GM12878 (cell line): ENCODE results near the gene SPATA20. TPM values are rescaled to one million over a fixed set of nuclear protein-coding genes. Genes with fewer than 3 reads are reported as not detected.

Experiments used
- ATAC-seq: fragments of 200-7000 bp; cut with Tn5 transposase; 3 replicates; pipeline ENCODE4 v1.9.1; 2020; ENCODE audit warnings: mild to moderate bottlenecking, moderate library complexity
- BruUV-seq: library from RNA; stranded (reverse); fragments of 400-500 nt; replicated peaks from 2 replicates; lab custom pipeline; 2021; lab: Mats Ljungman, UMichigan
- CTCF ChIA-PET: fragments of 300-600 bp; sonication (Branson Sonifier 250); formaldehyde crosslinking; extraction: SDS; loops from one replicate; lab custom pipeline; 2021; ENCODE audit warnings: inconsistent platforms; lab: Yijun Ruan, JAX
- POLR2A ChIA-PET: fragments of 350-600 bp; formaldehyde crosslinking; extraction: SDS; loops from one replicate; lab custom pipeline; 2021; ENCODE audit warnings: inconsistent platforms; lab: Charles Lee
- RAD21 ChIA-PET: fragments of 300-600 bp; sonication (Branson Sonifier 250); formaldehyde crosslinking; loops from one replicate; lab custom pipeline; 2023; ENCODE audit warnings: antibody characterized with exemption; ENCODE audit not compliant: unreplicated experiment; lab: Charles Lee
- SMC1A ChIA-PET: fragments of 300-600 bp; sonication (Branson Sonifier 250); formaldehyde crosslinking; loops from one replicate; lab custom pipeline; 2023; ENCODE audit not compliant: unreplicated experiment, uncharacterized antibody; lab: Charles Lee
- DNase-seq: peaks from one replicate; pipeline ENCODE4 v3.0.0-alpha.2; 2011; ENCODE audit warnings: low read depth, low spot score
- FAIRE-seq: peaks from 3 replicates; lab custom pipeline; 2011; peaks lifted over from hg19 to GRCh38; lab: Jason Lieb, UNC
- H2AFZ ChIP-seq: 2 replicates; pipeline ENCODE4 v1.6.0; 2011; ENCODE audit warnings: low read depth, low read length, control low read depth; ENCODE audit not compliant: control insufficient read depth
- H3K27ac ChIP-seq: 2 replicates; pipeline ENCODE4 v1.5.1; 2011; ENCODE audit warnings: control low read depth; ENCODE audit not compliant: control insufficient read depth, insufficient read depth
- H3K27me3 ChIP-seq, 2 experiments: replicated peaks in 1 of 2; 2 replicates each; pipeline versions ENCODE4 v1.6.0 to v1.6.1; 2011; ENCODE audit warnings: low read length in 1 of 2; ENCODE audit not compliant: control insufficient read depth in 2 of 2, insufficient read depth in 2 of 2
- H3K36me3 ChIP-seq, 2 experiments: 2 replicates each; pipeline ENCODE4 v1.5.1; 2011; ENCODE audit warnings: low read length in 1 of 2; ENCODE audit not compliant: control insufficient read depth in 2 of 2, insufficient read depth in 2 of 2
- H3K4me1 ChIP-seq: 2 replicates; pipeline ENCODE4 v1.6.1; 2011; ENCODE audit warnings: mild to moderate bottlenecking, low read length, moderate library complexity, mixed read lengths; ENCODE audit not compliant: control insufficient read depth, insufficient read depth
- H3K4me2 ChIP-seq: 2 replicates; pipeline ENCODE4 v1.6.0; 2011; ENCODE audit warnings: control low read depth; ENCODE audit not compliant: control insufficient read depth, insufficient read depth
- H3K4me3 ChIP-seq: fragments of 200-600 bp; sonication (generic); 2 replicates; pipeline ENCODE4 v1.5.1; 2016
- H3K79me2 ChIP-seq: 2 replicates; pipeline ENCODE4 v1.6.0; 2011; ENCODE audit warnings: low read length; ENCODE audit not compliant: control insufficient read depth, insufficient read depth
- H3K9ac ChIP-seq: 2 replicates; pipeline ENCODE4 v1.8.0; 2011; ENCODE audit warnings: low read length, control low read depth, mixed read lengths; ENCODE audit not compliant: control insufficient read depth, insufficient read depth
- H3K9me3 ChIP-seq: replicated peaks from 3 replicates; pipeline ENCODE4 v1.5.1; 2011; ENCODE audit warnings: mild to moderate bottlenecking, low read length; ENCODE audit not compliant: control insufficient read depth, insufficient read depth
- H4K20me1 ChIP-seq: 2 replicates; pipeline ENCODE4 v1.6.0; 2011; ENCODE audit not compliant: control insufficient read depth, insufficient read depth
- ATF7 ChIP-seq: fragments of 450-650 bp; IDR thresholded peaks from 2 replicates; pipeline ENCODE4 v1.6.1; 2016; ENCODE audit warnings: low read depth, mild to moderate bottlenecking
- CTCF ChIP-seq, 3 experiments: IDR thresholded peaks in 2 of 3; conservative IDR thresholded peaks in 1 of 3; 2 replicates each; pipeline ENCODE4 v1.5.1; 2011; ENCODE audit warnings: low read depth in 3 of 3, low read length in 3 of 3, mild to moderate bottlenecking in 3 of 3, control low read depth in 2 of 3, moderate library complexity in 2 of 3, inconsistent platforms in 1 of 3, mixed read lengths in 1 of 3; ENCODE audit not compliant: control insufficient read depth in 2 of 3, insufficient read depth in 1 of 3; ENCODE audit errors: extremely low read depth in 1 of 3
- E2F4 ChIP-seq: IDR thresholded peaks from 2 replicates; pipeline ENCODE4 v1.6.1; 2012; ENCODE audit warnings: low read depth, low read length, improper control_type of control experiment
- HDGF ChIP-seq: fragments of 450-650 bp; IDR thresholded peaks from 2 replicates; pipeline ENCODE4 v1.6.1; 2016; ENCODE audit warnings: antibody characterized with exemption
- MXI1 ChIP-seq: fragments of 150-350 bp; IDR thresholded peaks from 2 replicates; pipeline ENCODE4 v1.6.1; 2011; ENCODE audit warnings: low read depth, mild to moderate bottlenecking, inconsistent platforms, low read length, improper control_type of control experiment
- NFYB ChIP-seq: IDR thresholded peaks from 2 replicates; pipeline ENCODE4 v1.6.1; 2011; ENCODE audit warnings: low read depth, mild to moderate bottlenecking, low read length, improper control_type of control experiment, moderate library complexity; ENCODE audit not compliant: insufficient read depth
- POLR2A ChIP-seq: IDR thresholded peaks from 2 replicates; pipeline ENCODE4 v1.6.1; 2011; ENCODE audit warnings: low read depth, mild to moderate bottlenecking, low read length
- SMC3 ChIP-seq: IDR thresholded peaks from 2 replicates; pipeline ENCODE4 v1.6.1; 2011; ENCODE audit warnings: low read length, improper control_type of control experiment, borderline replicate concordance
- YBX1 ChIP-seq: fragments of 450-650 bp; IDR thresholded peaks from 2 replicates; pipeline ENCODE4 v1.6.1; 2016; ENCODE audit warnings: antibody characterized with exemption
- WGBS: methylation state at CpG from one replicate; pipeline ENCODE4 v1.1.6; 2016; ENCODE audit warnings: low lambda C conversion rate; ENCODE audit not compliant: insufficient replicate concordance, insufficient coverage; ENCODE audit errors: missing lambda C conversion rate; 5-methylcytosine and 5-hydroxymethylcytosine counted together
- in situ Hi-C: fragments of 300-500 bp; cut with MboI; formaldehyde crosslinking; loops from 9 replicates; pipeline ENCODE4 v1.14.3; 2018; ENCODE audit warnings: mixed read lengths
- intact Hi-C: fragments of 100-400 bp; cut with micrococcal nuclease; formaldehyde crosslinking; loops from one replicate; pipeline ENCODE4 v1.14.2; 2022; ENCODE audit not compliant: unreplicated experiment
- polyA plus RNA-seq, 11 experiments: library from polyadenylated mRNA; depleted of rRNA in 4 of 11; unstranded in 6 of 11; stranded (reverse) in 5 of 11; fragments of >200 nt; fragmentation: Nextera tagmentation in 4 of 11; fragmentation: Illumina TruSeq in 1 of 11; extraction: Ambion mirVana in 4 of 11; extraction: Trizol in 1 of 11; gene quantifications; 1 replicate in 1 of 11; 2 replicates in 10 of 11; pipeline versions ENCODE4 v1.2.1 to v1.2.3, GENCODE V29; 2011 to 2016; ENCODE audit warnings: inconsistent platforms in 2 of 11, missing spikeins in 2 of 11, low read depth in 1 of 11
- total RNA-seq, 4 experiments: library from RNA; depleted of rRNA in 3 of 4; stranded (reverse); fragments of >200 nt in 3 of 4; fragmentation: Illumina TruSeq in 1 of 4; extraction: Trizol in 1 of 4; gene quantifications; 2 replicates each; pipeline versions ENCODE4 v1.2.1 to v1.2.3, GENCODE V29; 2013 to 2021

SPATA20 gene
- total and polyA plus RNA-seq, 10 of the 15 experiments (the other 5 are each of a cell fraction or from before 2014, with no cell fraction given) = 2.1 to 69.8 (median 26.6) TPM

GRCh38 chr17:50501054-50501453 lies 45.9 kb upstream of the SPATA20 start:
- ATAC-seq = no peak
- in situ Hi-C loops = no loop called here
- no peaks in the 10 kb centered on the region for H3K27me3 ChIP-seq
- H3K4me3 ChIP-seq = no peak overlapping the region
- no TSS peak for BruUV-seq
- ChIA-PET CTCF (interaction anchor here (0.5 to 2.9 kb wide), 12 partner anchors 10 to 283 kb away, joined by 3 to 25 read pairs (median 3); no protein-coding TSS in a partner anchor), POLR2A (interaction anchor here (0.6 kb wide), 1 partner anchor 435 kb away, joined by 4 read pairs; no protein-coding TSS in a partner anchor), RAD21 (interaction anchor here (1.5 to 2.3 kb wide), 3 partner anchors 17 to 139 kb away, joined by 3 to 7 read pairs (median 6); no protein-coding TSS in a partner anchor), SMC1A (interaction anchor here (0.9 to 1.2 kb wide), 6 partner anchors 8 to 139 kb away, joined by 3 to 8 read pairs (median 4); no protein-coding TSS in a partner anchor)
- WGBS = 31% methylated on average over 5 of the region's 5 CpGs
- H3K4me1 ChIP-seq = no peaks in the 10 kb centered on the region
- H3K9ac ChIP-seq = no peak overlapping the region
- no peaks in the 10 kb centered on the region for H3K9me3 ChIP-seq
- no peak for TF ChIP-seq HDGF
- no peak for TF ChIP-seq MXI1
- TF ChIP-seq POLR2A = no peak
- no peak for TF ChIP-seq ATF7
- peak; percentile 35; the same call in 1 of the 2 replicates for TF ChIP-seq SMC3
- TF ChIP-seq CTCF (IDR thresholded peaks at IDR 0.05 in 2 of 3, conservative IDR thresholded peaks at IDR 0.05 in 1 of 3; ENCODE audit: control insufficient read depth in 2 of 3, extremely low read depth in 1 of 3, insufficient read depth in 1 of 3, low read depth in 3 of 3, low read length in 3 of 3) = peak; percentile 27 to 45 (median 38); a peak in 5 of 6 replicates
- TF ChIP-seq YBX1 = no peak
- TF ChIP-seq E2F4 = no peak
- no peak for TF ChIP-seq NFYB
- no peak overlapping the region for H3K27ac ChIP-seq
- H3K79me2 ChIP-seq = no peaks in the 10 kb centered on the region
- no peak overlapping the region for H2AFZ ChIP-seq
- H3K4me2 ChIP-seq = no peak overlapping the region
- H4K20me1 ChIP-seq = no peaks in the 10 kb centered on the region
- intact Hi-C loops = no loop called here
- no peak for DNase-seq
- H3K36me3 ChIP-seq = no peaks in the 10 kb centered on the region
- no peak for FAIRE-seq
